ENCODE data around the gene UBE2D3. TPM values are rescaled to one million over a fixed set of nuclear protein-coding genes. Genes with fewer than 3 reads are reported as not detected.

The UBE2D3 gene
- total RNA-seq, 1 donor from 2014 or later: 370 TPM

DNA sequence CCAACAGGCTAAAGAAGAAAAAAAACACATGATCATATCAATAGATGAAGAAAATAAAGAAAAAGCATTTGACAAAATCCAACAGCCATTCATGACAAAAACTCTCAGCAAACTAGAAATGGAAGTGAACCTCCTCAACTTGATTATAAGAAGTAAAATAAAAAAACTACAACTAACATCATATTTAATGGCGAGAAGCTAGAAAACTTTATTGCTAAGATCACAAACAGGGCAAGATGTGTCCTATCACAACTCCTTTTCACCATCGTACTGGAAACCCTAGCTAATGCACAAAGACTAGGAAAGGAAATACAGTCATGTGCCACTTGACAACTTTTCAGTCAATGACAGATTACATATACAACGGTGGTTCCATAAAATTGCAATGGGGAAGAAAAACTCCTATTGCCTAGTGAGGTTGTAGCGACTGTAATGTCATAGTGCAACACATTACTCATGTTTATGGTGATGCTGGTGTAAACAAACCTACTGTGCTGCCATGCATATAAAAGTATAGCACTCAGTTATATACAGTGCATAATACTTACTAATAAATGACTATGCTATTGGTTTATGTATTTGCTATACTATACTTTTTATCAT lies 54.5 kb downstream of the UBE2D3 start:
- H3K27ac Mint-ChIP-seq (ENCODE audit: unreplicated experiment): no peak overlapping the region

DNA sequence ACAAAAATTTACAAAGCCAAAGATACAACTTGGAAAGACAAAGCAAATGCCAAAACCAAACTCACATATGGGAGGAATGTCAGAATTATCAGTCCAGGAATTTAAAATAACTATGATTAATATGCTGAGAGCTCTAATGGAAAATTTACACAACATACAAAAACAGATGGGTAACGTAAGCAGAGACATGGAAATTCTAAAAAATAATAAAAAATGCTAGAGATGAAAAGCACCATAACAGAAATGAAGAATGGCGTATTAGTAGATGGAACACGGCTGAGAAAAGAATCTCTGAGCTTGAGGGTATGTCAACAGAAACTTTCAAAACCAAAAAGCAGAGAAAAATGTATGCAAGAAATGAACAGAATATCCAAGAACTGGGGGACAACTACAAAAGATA lies 62.5 kb downstream of the UBE2D3 start:
- H3K36me3 Mint-ChIP-seq (ENCODE audit: low read depth, unreplicated experiment): no peaks in the 10 kb centered on the region
- H3K9me3 Mint-ChIP-seq (ENCODE audit: unreplicated experiment): no peaks in the 10 kb centered on the region
- H3K27me3 Mint-ChIP-seq (ENCODE audit: unreplicated experiment): peaks cover 13% of the 10 kb centered on the region
- peaks cover 9% of the 10 kb centered on the region for H3K4me1 Mint-ChIP-seq (ENCODE audit: unreplicated experiment)
- TF ChIP-seq, protein P1, sequence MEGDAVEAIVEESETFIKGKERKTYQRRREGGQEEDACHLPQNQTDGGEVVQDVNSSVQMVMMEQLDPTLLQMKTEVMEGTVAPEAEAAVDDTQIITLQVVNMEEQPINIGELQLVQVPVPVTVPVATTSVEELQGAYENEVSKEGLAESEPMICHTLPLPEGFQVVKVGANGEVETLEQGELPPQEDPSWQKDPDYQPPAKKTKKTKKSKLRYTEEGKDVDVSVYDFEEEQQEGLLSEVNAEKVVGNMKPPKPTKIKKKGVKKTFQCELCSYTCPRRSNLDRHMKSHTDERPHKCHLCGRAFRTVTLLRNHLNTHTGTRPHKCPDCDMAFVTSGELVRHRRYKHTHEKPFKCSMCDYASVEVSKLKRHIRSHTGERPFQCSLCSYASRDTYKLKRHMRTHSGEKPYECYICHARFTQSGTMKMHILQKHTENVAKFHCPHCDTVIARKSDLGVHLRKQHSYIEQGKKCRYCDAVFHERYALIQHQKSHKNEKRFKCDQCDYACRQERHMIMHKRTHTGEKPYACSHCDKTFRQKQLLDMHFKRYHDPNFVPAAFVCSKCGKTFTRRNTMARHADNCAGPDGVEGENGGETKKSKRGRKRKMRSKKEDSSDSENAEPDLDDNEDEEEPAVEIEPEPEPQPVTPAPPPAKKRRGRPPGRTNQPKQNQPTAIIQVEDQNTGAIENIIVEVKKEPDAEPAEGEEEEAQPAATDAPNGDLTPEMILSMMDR (IDR thresholded peaks at IDR 0.05; ENCODE audit: unreplicated experiment): no peak
- no peak for DNase-seq (ENCODE audit: low spot score)
- no peak overlapping the region for H3K27ac Mint-ChIP-seq (ENCODE audit: unreplicated experiment)
- no peak overlapping the region for H3K4me3 Mint-ChIP-seq (ENCODE audit: unreplicated experiment)

More for the DNA sequence above, 54.5 kb downstream of the UBE2D3 start:
- Mint-ChIP-seq H3K4me3 (ENCODE audit: unreplicated experiment) (no peak overlapping the region), H3K9me3 (ENCODE audit: unreplicated experiment) (no peaks in the 10 kb centered on the region), H3K27me3 (ENCODE audit: unreplicated experiment) (no peaks in the 10 kb centered on the region), H3K4me1 (ENCODE audit: unreplicated experiment) (no peaks in the 10 kb centered on the region), H3K36me3 (ENCODE audit: low read depth, unreplicated experiment) (no peaks in the 10 kb centered on the region)
- TF ChIP-seq, protein P1 (IDR thresholded peaks at IDR 0.05; ENCODE audit: unreplicated experiment): no peak
- no peak for DNase-seq (ENCODE audit: low spot score)

DNA sequence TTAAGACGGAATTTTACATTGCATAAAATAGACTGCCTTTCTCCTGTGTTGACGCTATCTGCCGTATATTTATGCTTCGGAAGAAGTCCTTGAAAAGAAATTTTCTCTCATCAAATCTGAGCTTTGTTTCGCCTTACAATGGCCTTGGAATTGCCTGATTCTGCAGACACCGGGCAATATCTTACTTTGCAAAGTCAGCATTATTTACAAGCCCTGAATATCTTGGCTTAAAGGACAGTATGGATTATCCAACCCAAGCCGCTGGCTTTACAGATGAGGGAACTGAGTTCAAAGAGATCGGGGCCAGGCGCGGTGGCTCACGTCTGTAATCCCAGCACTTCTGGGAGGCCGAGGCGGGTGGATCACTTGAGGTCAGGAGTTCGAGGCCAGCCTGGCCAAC lies 65.4 kb downstream of the UBE2D3 start:
- no peaks in the 10 kb centered on the region for H3K9me3 Mint-ChIP-seq (ENCODE audit: unreplicated experiment)
- peaks cover 13% of the 10 kb centered on the region for H3K4me1 Mint-ChIP-seq (ENCODE audit: unreplicated experiment)
- DNase-seq (ENCODE audit: low spot score): no peak
- TF ChIP-seq, protein P1 (IDR thresholded peaks at IDR 0.05; ENCODE audit: unreplicated experiment): no peak
- H3K4me3 Mint-ChIP-seq (ENCODE audit: unreplicated experiment): peak overlapping the region; percentile 93
- peaks cover 15% of the 10 kb centered on the region for H3K27me3 Mint-ChIP-seq (ENCODE audit: unreplicated experiment)
- H3K27ac Mint-ChIP-seq (ENCODE audit: unreplicated experiment): no peak overlapping the region
- H3K36me3 Mint-ChIP-seq (ENCODE audit: low read depth, unreplicated experiment): no peaks in the 10 kb centered on the region

DNA sequence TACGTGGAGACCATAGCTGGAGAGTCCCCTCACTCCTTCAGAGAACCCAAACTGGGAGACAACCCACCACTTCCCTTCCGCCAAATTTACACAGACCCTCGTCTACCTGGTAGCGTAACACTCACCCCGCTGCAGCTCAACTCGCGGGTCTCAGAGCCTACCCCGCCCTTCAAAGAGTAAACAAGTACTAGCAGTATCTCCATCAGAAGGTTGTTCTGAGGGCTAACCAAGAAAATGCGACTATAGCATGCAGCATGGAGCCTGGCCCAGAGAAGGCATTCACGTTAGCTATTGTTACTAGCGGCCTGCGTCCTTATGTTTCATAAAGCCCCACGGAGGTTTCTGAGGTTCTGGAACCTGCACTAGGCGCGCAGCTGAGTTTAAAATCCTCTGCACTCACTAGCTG lies 66.1 kb downstream of the UBE2D3 start:
- TF ChIP-seq, protein P1 (IDR thresholded peaks at IDR 0.05; ENCODE audit: unreplicated experiment): no peak
- no peak for DNase-seq (ENCODE audit: low spot score)
- H3K27ac Mint-ChIP-seq (ENCODE audit: unreplicated experiment): no peak overlapping the region
- H3K4me1 Mint-ChIP-seq (ENCODE audit: unreplicated experiment): peaks cover 13% of the 10 kb centered on the region
- peaks cover 16% of the 10 kb centered on the region for H3K27me3 Mint-ChIP-seq (ENCODE audit: unreplicated experiment)
- H3K4me3 Mint-ChIP-seq (ENCODE audit: unreplicated experiment): peak overlapping the region; percentile 93
- no peaks in the 10 kb centered on the region for H3K36me3 Mint-ChIP-seq (ENCODE audit: low read depth, unreplicated experiment)
- H3K9me3 Mint-ChIP-seq (ENCODE audit: unreplicated experiment): no peaks in the 10 kb centered on the region

DNA sequence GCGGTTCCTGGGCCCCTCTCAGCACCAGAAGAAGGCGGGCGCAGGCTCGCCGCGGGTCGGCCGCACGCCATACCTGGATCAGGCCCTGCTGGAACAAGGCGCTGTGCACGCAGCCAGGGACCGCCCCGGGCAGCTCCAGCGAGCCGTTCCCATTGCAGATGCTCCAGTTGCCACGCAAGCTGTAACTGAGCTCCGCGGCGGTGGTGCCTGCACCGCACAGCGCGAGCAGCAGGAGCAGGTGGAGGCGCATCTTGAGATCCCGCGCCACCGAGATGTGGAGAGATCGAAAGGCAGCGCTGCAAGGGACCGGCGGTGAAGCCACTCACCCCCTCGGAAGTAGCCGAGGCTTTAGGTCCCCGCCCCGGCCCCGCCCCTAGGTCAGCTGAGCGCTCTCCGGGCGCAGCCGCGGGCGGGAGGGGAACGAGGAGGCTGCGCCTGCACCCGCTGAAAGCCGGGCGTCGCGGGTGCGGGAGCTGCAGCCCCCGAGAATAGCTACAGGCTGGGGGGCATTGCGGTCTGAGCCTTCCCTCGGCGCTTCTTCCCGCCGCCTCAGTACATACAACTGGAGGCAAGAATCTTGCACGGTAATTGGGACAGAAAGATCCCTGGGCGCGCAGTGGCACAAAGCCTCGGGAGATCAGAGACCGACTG lies 66.6 kb downstream of the UBE2D3 start, which contains the start of gene MANBA:
TSS of gene MANBA (minus strand) at position 324 of the 651 bp plus-strand sequence. CDS start at position 250, 74 bp downstream.
- Mint-ChIP-seq H3K9me3 (ENCODE audit: unreplicated experiment) (no peaks in the 10 kb centered on the region), H3K27ac (ENCODE audit: unreplicated experiment) (peak within 1 kb of the TSS; percentile 44), H3K27me3 (ENCODE audit: unreplicated experiment) (peaks cover 18% of the 10 kb centered on the region), H3K4me3 (ENCODE audit: unreplicated experiment) (peak within 1 kb of the TSS; percentile 96), H3K4me1 (ENCODE audit: unreplicated experiment) (peaks cover 13% of the 10 kb centered on the region), H3K36me3 (ENCODE audit: low read depth, unreplicated experiment) (no peaks in the 10 kb centered on the region)
- TF ChIP-seq, protein P1 (IDR thresholded peaks at IDR 0.05; ENCODE audit: unreplicated experiment): no peak
- peak; percentile 65 for DNase-seq (ENCODE audit: low spot score)

Measured in endothelial cell (in vitro differentiated cells).